Ectodermal cell (in vitro differentiated cells): ENCODE results near the gene KCNV2.

Source experiments
- H3K27ac ChIP-seq: 2 replicates; pipeline ENCODE4 v1.7.0; 2013; ENCODE audit warnings: mild to moderate bottlenecking, low read depth, low read length; ENCODE audit not compliant: insufficient read depth, poor library complexity, severe bottlenecking
- H3K27me3 ChIP-seq: 2 replicates; pipeline ENCODE4 v1.7.0; 2013; ENCODE audit warnings: mild to moderate bottlenecking, low read length; ENCODE audit not compliant: insufficient read depth, control insufficient read depth, poor library complexity, severe bottlenecking
- H3K36me3 ChIP-seq: one replicate; pipeline ENCODE4 v1.7.0; 2013; ENCODE audit warnings: low read length; ENCODE audit not compliant: control insufficient read depth, insufficient read depth
- H3K4me1 ChIP-seq: one replicate; pipeline ENCODE4 v1.7.0; 2013; ENCODE audit warnings: low read length; ENCODE audit not compliant: control insufficient read depth, insufficient read depth
- H3K4me3 ChIP-seq: 2 replicates; pipeline ENCODE4 v1.7.0; 2013; ENCODE audit warnings: low read depth, low read length, control low read depth; ENCODE audit not compliant: insufficient read depth
- H3K9me3 ChIP-seq: 2 replicates; pipeline ENCODE4 v1.7.0; 2013; ENCODE audit warnings: mild to moderate bottlenecking, low read length, moderate library complexity; ENCODE audit not compliant: control insufficient read depth
- WGBS, 2 experiments: methylation state at CpG; one replicate each; pipeline ENCODE4 v1.1.7; 2013; ENCODE audit warnings: missing lambda C conversion rate in 2 of 2; 5-methylcytosine and 5-hydroxymethylcytosine counted together

Gene KCNV2

GRCh38 chr9:2749485-2749884 is 32.2 kb downstream of the KCNV2 start:
- H3K4me3 ChIP-seq: no peak overlapping the region
- H3K9me3 ChIP-seq: no peaks in the 10 kb centered on the region
- 89 to 96% methylated on average over 1 to 2 of the region's 2 CpGs for WGBS, 2 experiments

GRCh38 chr9:2755285-2755684 is 38.0 kb downstream of the KCNV2 start:
- no peak overlapping the region for H3K27ac ChIP-seq
- H3K27me3 ChIP-seq: no peaks in the 10 kb centered on the region
- H3K36me3 ChIP-seq: no peaks in the 10 kb centered on the region
- no peak overlapping the region for H3K4me3 ChIP-seq
- 71 to 100% methylated on average over 1 of the region's 1 CpG for WGBS, 2 experiments
- H3K4me1 ChIP-seq: no peaks in the 10 kb centered on the region
- H3K9me3 ChIP-seq: no peaks in the 10 kb centered on the region

More at GRCh38 chr9:2749485-2749884, 32.2 kb downstream of the KCNV2 start:
- Histone ChIP-seq H3K27me3 (no peaks in the 10 kb centered on the region), H3K36me3 (no peaks in the 10 kb centered on the region), H3K27ac (no peak overlapping the region), H3K4me1 (peaks cover 14% of the 10 kb centered on the region)

GRCh38 chr9:2758162-2758897 is 41.0 kb downstream of the KCNV2 start:
- H3K27ac ChIP-seq: no peak overlapping the region

GRCh38 chr9:2758898-2759510 is 41.7 kb downstream of the KCNV2 start:
- H3K27me3 ChIP-seq: no peaks in the 10 kb centered on the region
- H3K4me3 ChIP-seq: no peak overlapping the region
- no peaks in the 10 kb centered on the region for H3K36me3 ChIP-seq
- no peak overlapping the region for H3K27ac ChIP-seq
- no peaks in the 10 kb centered on the region for H3K4me1 ChIP-seq
- H3K9me3 ChIP-seq: no peaks in the 10 kb centered on the region
- WGBS, 2 experiments: 0% methylated on average over 1 of the region's 1 CpG

More at GRCh38 chr9:2758162-2758897, 41.0 kb downstream of the KCNV2 start:
- no peaks in the 10 kb centered on the region for H3K36me3 ChIP-seq
- H3K4me1 ChIP-seq: no peaks in the 10 kb centered on the region
- H3K9me3 ChIP-seq: no peaks in the 10 kb centered on the region
- H3K4me3 ChIP-seq: no peak overlapping the region
- 84 to 100% methylated on average over 1 to 2 of the region's 2 CpGs for WGBS, 2 experiments
- no peaks in the 10 kb centered on the region for H3K27me3 ChIP-seq

GRCh38 chr9:2761424-2761823 is 44.1 kb downstream of the KCNV2 start:
- Histone ChIP-seq H3K27me3 (no peaks in the 10 kb centered on the region), H3K27ac (no peak overlapping the region), H3K36me3 (no peaks in the 10 kb centered on the region), H3K4me1 (no peaks in the 10 kb centered on the region), H3K9me3 (no peaks in the 10 kb centered on the region), H3K4me3 (no peak overlapping the region)
- 94 to 95% methylated on average over 4 of the region's 4 CpGs for WGBS, 2 experiments

GRCh38 chr9:2764353-2764752 is 47.0 kb downstream of the KCNV2 start:
- H3K27ac ChIP-seq: no peak overlapping the region
- H3K27me3 ChIP-seq: no peaks in the 10 kb centered on the region
- peaks cover under 1% of the 10 kb centered on the region for H3K36me3 ChIP-seq
- H3K4me3 ChIP-seq: no peak overlapping the region
- 96 to 97% methylated on average over 4 of the region's 4 CpGs for WGBS, 2 experiments
- H3K4me1 ChIP-seq: no peaks in the 10 kb centered on the region
- no peaks in the 10 kb centered on the region for H3K9me3 ChIP-seq

GRCh38 chr9:2765250-2765880 is 48.1 kb downstream of the KCNV2 start:
- Histone ChIP-seq H3K36me3 (peaks cover 9% of the 10 kb centered on the region), H3K27ac (no peak overlapping the region), H3K4me3 (no peak overlapping the region), H3K4me1 (no peaks in the 10 kb centered on the region), H3K27me3 (no peaks in the 10 kb centered on the region), H3K9me3 (no peaks in the 10 kb centered on the region)
- 84 to 88% methylated on average over 4 of the region's 4 CpGs for WGBS, 2 experiments

GRCh38 chr9:2767800-2768677 is 50.7 kb downstream of the KCNV2 start:
- Histone ChIP-seq H3K9me3 (no peaks in the 10 kb centered on the region), H3K36me3 (peaks cover 14% of the 10 kb centered on the region), H3K27ac (no peak overlapping the region), H3K4me3 (no peak overlapping the region), H3K27me3 (no peaks in the 10 kb centered on the region), H3K4me1 (no peaks in the 10 kb centered on the region)
- WGBS, 2 experiments: 73 to 78% methylated on average over 6 of the region's 7 CpGs

GRCh38 chr9:2771087-2771486 is 53.8 kb downstream of the KCNV2 start:
- H3K4me1 ChIP-seq: no peaks in the 10 kb centered on the region
- WGBS, 2 experiments: 93 to 94% methylated on average over 3 of the region's 3 CpGs
- H3K27me3 ChIP-seq: no peaks in the 10 kb centered on the region
- H3K27ac ChIP-seq: no peak overlapping the region
- H3K9me3 ChIP-seq: no peaks in the 10 kb centered on the region
- peaks cover 30% of the 10 kb centered on the region for H3K36me3 ChIP-seq
- no peak overlapping the region for H3K4me3 ChIP-seq

- no peaks in the 10 kb centered on the region for H3K9me3 ChIP-seq
- H3K4me3 ChIP-seq: no peak overlapping the region
- H3K4me1 ChIP-seq: no peaks in the 10 kb centered on the region
- no peak overlapping the region for H3K27ac ChIP-seq
- H3K27me3 ChIP-seq: no peaks in the 10 kb centered on the region
- peaks cover 36% of the 10 kb centered on the region for H3K36me3 ChIP-seq
Measured at GRCh38 chr9:2771661-2772060, 54.4 kb downstream of the KCNV2 start.
